Fibroblast of skin of right quadriceps (primary cell): ENCODE results near the gene RBBP7.

Source experiments
- DNase-seq: peaks from one replicate; pipeline ENCODE4 v3.0.0-alpha.2; 2013

Gene RBBP7

GRCh38 chrX:16862829-16863228, 7.3 kb downstream of the RBBP7 start:
- DNase-seq, result no peak

GRCh38 chrX:16856744-16857143, 13.4 kb downstream of the RBBP7 start:
- DNase-seq, result no peak

- DNase-seq, result peak; percentile 67
Observed at GRCh38 chrX:16856076-16856404, 14.1 kb downstream of the RBBP7 start.

- no peak for DNase-seq
Observed at GRCh38 chrX:16855363-16856075, 14.6 kb downstream of the RBBP7 start.

- DNase-seq, result no peak
Observed at GRCh38 chrX:16853537-16853936, 16.6 kb downstream of the RBBP7 start.

GRCh38 chrX:16852617-16853179, 17.5 kb downstream of the RBBP7 start:
- DNase-seq, result no peak

GRCh38 chrX:16851827-16852226, 18.3 kb downstream of the RBBP7 start:
- no peak for DNase-seq

- DNase-seq, result no peak
Observed at GRCh38 chrX:16851421-16851820, 18.7 kb downstream of the RBBP7 start.

GRCh38 chrX:16848541-16848940, 21.6 kb downstream of the RBBP7 start:
- peak; percentile 32 for DNase-seq

- no peak for DNase-seq
Observed at GRCh38 chrX:16845686-16846085, 24.5 kb downstream of the RBBP7 start.

GRCh38 chrX:16843208-16843909, 26.8 kb downstream of the RBBP7 start:
- DNase-seq, result no peak

GRCh38 chrX:16842684-16843083, 27.5 kb downstream of the RBBP7 start:
- DNase-seq, result no peak

- peak; percentile 72 for DNase-seq
Observed at GRCh38 chrX:16839852-16840460, 30.2 kb downstream of the RBBP7 start.

GRCh38 chrX:16839219-16839851, 30.8 kb downstream of the RBBP7 start:
- DNase-seq, result no peak

- peak; percentile 80 for DNase-seq
Observed at GRCh38 chrX:16838202-16839066, 31.7 kb downstream of the RBBP7 start.

GRCh38 chrX:16836371-16836770, 33.8 kb downstream of the RBBP7 start:
- no peak for DNase-seq

GRCh38 chrX:16834806-16835205, 35.4 kb downstream of the RBBP7 start:
- DNase-seq, result peak; percentile 27

GRCh38 chrX:16832301-16832700, 37.9 kb downstream of the RBBP7 start:
- DNase-seq, result peak; percentile 21

GRCh38 chrX:16828124-16828908, 41.8 kb downstream of the RBBP7 start:
- DNase-seq, result peak; percentile 74

GRCh38 chrX:16827225-16827624, 42.9 kb downstream of the RBBP7 start:
- DNase-seq, result no peak

- peak; percentile 45 for DNase-seq
Observed at GRCh38 chrX:16826207-16826606, 44.0 kb downstream of the RBBP7 start.
